Fibroblast of skin of right quadriceps (primary cell): ENCODE results near the gene MYH9.
A peak's percentile ranks its signal among the peaks of the same experiment; 100 is the strongest.
"Not testable (repeated sequence)": the region's sequence is repeated elsewhere in the genome, so short reads cannot be mapped to it uniquely, and the experiment has no call there.

Experiments used
- DNase-seq: peaks from one replicate; pipeline ENCODE4 v3.0.0-alpha.2; 2013

MYH9 gene

DNA sequence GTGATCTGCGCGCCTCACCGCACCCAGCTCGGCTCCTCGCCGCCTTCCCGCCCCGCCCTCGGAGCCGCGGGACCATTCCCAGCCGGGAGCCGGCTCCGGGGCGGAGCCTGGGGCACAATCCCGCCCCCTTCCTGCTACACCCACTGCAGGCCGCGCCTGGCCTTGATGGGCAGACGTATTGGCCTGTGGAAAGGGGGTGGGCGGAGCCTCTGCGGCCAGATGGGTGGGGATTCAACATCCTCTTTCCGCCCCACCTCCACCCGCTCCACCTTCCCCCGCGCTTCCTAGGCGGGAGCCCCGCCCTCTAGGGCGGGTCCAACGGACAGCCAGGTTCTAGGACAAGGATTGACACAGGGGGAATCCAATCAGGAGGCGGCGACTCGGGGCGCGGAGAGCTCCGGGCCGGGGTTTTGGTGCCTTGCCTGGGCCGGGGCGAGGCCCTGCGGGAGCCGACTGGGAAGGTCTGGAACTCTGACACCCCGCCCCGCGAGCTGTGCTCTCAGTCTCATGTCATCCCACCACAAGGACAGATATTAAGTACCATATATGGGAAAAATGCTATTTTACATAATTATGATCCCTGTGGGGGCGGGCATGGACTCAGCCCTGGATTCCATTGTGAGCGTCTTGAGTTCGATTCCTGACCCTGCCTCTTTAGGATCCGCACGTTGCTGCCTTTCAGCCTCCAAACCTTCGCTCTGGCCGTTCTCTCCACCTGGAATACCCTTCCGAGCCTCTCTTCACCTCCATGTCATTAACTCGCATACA lies at the start of gene MYH9:
TSS of gene MYH9 (minus strand) at position 9 of the 768 bp plus-strand sequence. CDS start 38,731 bp downstream, outside the sequence.
- DNase-seq, result peak; percentile 100

DNA sequence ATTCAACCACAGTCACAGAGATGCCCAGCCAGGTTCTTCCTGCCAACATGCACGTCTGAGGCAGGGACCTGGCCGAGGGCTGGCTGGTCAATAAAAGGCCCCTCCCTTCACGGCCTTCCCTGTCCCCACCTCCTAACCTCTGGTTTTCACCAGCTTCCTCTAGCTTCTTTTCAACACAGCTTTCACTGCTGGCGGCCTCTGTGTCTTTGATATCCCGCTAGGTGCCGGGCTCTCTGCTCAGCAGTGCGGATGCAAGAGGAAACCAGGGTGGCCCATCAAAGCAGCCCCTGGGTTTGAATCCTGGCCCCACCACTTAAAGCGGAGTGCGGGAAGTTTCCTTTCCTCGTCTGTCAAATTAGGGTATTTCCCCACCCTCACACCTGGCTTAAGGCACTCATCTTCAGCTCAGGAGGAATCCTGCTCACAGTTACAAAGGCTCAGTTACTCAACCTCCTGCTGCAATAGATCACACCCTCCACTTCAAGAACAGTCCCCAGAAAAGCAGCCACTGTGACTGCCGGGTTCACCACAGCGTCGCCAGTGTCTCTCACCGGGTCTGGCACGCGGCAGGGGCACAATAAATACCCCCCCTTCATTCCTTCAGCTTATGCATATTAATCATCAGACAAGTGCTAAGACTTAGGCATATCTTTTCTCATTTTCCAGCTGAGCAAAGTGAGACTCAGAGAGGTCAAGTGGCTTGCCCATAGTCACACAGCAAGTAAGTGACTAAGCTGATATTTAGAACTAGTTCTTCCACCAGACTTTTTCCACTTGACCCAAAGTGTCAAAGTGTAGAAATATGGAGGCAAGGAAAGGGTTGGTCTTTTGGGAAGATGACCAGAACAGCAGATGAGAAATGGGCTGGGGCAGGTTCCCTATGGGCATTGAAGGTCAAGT lies 48.0 kb upstream of the MYH9 start:
- no peak for DNase-seq

GRCh38 chr22:36433318-36434231 lies 45.8 kb upstream of the MYH9 start:
- no peak for DNase-seq

GRCh38 chr22:36432592-36433317 lies 45.0 kb upstream of the MYH9 start:
- DNase-seq, result peak; percentile 69

DNA sequence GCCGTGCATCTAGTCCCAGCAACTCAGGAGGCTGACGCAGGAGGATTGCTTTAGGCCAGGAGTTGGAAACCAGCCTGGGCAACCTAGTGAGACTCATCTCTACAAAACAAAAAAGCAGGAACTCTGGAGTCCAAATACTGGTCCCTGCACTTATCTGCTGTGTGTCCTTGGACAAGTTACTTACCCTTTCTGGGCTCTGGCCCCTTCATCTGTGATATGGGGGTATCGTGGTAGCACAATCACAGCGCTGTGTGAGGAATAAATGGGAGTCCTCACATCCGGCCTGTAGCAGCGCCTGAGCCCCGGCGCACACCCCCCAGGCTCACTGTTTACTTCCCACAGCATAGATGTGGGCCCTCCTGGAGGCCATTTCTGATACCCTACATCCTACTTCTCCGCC lies 44.2 kb upstream of the MYH9 start:
- DNase-seq, result no peak

DNA sequence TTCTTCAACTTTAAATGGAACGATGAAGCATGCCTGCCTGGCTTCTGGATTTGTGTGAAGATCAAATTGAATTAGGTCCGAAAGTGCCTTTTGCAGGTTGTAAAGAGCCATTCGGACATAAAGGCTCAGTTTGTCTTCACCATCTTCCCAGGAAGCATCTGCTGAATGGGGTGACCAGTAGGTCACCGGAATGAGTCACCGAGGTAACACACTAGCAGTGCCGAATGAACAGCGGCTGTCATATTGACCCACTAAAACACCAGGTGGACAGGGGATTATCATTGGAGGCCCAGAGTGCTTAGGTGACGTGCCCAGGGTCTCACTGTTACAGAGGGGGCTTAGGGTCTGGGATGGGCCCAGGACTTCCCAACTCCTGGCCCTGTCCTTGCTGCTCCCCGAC lies 43.1 kb upstream of the MYH9 start:
- DNase-seq, result no peak

DNA sequence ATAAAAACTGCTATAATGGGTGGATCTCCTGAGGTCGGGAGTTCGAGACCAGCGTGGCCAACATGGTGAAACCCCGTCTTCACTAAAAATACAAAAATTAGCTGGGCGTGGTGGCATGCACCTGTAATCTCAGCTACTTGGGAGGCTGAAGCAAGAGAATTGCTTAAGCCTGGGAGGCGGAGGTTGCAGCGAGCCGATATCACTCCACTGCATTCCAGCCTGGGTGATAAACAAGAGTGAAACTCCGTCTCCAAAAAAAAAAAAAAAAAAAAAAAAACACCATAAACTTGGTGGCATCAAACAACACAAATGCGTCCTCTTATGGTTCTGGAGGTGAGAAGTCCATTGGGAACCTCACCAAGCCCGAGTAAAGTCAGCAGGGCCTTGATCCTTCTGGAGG lies 40.2 kb upstream of the MYH9 start:
- not testable (repeated sequence) for DNase-seq

- DNase-seq, result no peak
Measured at GRCh38 chr22:36425977-36426523, 38.3 kb upstream of the MYH9 start.

GRCh38 chr22:36424901-36425579 lies 37.3 kb upstream of the MYH9 start:
- DNase-seq, result no peak

DNA sequence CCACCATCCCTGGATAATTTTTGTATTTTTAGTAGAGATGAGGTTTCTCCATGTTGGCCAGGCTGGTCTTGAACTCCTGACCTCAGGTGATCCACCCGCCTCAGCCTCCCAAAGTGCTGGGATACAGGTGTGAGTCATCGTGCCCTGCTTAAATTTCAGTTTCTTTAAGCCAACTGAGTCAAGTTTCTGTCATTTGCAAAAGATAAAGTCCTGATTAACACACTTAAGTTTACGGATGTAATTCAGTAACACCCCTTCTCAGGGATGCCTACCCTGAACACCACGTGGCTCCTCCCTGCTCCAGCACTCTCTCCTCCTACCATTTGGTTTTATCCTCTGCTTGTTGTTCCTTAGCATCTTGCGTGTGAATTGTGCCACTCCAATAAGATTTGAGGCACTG lies 36.7 kb upstream of the MYH9 start:
- not testable (repeated sequence) for DNase-seq

GRCh38 chr22:36423461-36424404 lies 36.0 kb upstream of the MYH9 start:
- peak; percentile 47 for DNase-seq

- DNase-seq, result no peak
Measured at GRCh38 chr22:36422287-36423014, 34.7 kb upstream of the MYH9 start.

DNA sequence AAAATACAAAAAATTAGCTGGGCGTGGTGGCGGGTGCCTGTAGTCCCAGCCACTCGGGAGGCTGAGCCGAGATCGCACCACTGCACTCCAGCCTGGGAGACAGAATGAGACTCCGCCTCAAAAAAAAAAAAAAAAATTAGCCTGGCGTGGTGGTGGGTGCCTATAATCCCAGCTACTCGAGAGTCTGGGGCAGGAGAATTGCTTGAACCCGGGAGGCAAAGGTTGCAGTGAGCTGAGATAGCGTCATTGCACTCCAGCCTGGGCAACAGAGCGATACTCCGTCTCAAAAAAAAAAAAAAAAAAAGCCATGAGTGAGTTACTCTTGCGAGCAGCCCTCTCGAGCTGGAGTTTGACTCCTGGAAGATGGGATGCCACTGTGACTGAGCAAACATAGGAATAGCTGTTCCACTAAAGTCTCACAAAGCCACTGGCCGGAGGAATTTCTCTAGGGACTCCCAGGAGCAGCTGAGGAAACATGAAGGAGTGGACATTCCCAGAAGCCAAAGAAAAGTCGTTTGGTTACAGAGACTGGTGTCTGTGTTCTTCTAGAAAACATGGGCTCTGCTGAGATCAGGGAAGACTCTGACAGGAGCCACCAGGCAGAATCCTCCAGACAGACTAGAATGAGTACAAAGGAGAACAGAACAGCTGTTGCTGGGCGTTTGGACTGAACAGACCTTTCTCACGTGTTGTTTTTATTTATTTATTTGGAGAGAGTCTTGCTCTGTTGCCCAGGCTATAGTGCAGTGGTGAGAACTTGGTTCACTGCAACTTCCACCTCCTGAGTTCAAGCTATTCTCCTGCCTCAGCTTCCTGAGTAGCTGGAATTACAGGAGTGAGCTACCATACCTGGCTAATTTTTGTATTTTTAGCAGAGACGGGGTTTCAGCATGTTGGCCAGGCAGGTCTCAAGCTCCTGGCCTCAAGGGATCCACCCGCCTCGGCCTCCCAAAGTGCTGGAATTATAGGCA lies 32.4 kb upstream of the MYH9 start:
- DNase-seq, result no peak

DNA sequence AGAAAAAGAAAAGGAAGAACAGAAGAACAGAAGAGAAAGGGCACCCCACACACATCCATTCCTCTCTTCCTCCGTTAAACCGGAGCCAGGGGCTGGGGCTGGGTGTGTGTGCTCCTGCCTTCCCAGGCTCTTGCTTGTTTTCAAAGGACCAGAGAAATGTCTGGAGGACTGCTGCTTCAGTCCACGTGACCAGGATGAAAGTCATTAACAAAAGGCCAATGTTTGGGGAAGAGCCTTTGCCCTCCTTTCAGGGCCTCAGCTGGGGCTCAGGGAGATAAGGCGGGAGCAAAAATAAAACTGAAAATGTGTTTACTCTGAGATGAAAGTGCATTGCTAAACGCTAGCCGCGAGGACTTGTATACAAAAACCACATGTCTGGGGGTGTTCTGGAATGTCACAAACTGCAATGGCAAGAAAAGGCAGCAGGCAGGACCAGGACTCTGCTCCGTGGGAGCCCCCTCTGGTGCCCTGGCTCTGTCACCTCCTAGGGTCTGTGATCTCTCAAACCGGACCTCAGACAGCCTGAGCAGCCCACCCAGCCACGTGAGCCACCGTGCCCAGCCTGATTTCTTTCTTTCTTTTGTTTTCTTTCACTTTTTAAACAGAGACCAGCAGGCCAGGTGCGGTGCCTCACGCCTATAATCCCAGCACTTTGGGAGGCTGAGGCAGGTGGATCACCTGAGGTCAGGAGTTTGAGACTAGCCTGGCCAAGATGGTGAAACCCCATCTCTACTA lies 31.6 kb upstream of the MYH9 start:
- DNase-seq, result peak; percentile 67

- peak; percentile 56 for DNase-seq
Measured at GRCh38 chr22:36417281-36417686, 29.5 kb upstream of the MYH9 start.

DNA sequence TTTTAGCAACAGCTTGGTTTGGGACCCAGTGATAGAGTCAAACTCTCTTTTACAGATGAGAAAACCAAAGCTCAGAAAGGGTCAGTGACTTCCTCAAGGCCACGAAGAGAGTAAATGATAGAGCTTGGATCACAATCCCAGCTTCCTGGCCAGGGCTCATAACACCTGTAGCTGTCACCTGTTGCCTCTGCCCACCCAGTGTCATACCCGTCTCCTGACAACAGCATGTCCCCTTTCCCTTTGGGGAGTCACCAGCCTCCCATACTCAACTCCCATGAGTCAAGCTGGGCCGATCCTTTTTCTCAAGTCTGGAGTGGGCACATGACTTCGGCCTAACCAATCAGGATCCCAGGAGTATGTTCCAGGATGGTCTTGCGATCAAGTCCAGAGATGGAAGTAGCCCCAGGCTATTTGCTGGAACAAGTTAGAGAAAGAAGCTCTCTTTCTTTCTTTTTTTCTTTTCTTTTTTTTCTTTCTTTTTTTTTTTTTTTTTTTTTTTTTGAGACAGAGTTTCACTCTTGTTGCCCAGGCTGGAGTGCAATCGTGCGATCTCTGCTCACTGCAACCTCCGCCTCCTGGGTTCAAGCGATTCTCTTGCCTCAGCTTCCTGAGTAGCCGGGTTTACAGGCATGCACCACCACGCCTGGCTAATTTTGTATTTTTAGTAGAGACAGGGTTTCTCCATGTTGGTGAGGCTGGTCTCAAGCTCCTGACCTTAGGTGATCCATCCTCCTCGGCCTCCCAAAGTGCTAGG lies 27.8 kb upstream of the MYH9 start:
- DNase-seq, result no peak
